Measurements from ENCODE around the gene DDX5. TPM values are rescaled to one million over a fixed set of nuclear protein-coding genes. Genes with fewer than 3 reads are reported as not detected.

The DDX5 gene
- total RNA-seq, 2 donors from 2014 or later: 889 to 3,042 TPM

DNA sequence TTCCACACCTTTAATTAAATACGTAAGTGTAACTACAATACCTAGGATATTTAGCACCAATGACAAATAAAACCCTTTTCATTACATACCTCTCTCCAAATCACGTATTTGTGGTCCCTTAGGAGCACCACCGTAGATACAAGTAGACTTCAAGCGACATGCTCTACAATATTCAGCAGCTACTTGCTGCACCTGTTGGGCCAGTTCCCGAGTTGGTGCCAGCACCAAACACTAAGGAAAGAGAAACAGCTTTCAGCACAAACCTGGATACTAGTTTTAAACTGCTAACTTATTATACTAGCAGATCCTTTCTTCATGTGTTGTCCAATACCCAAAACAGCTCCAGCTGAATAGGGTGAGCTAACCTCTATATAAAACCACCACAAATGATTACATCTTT, 2.7 kb downstream of the DDX5 start:
- ATAC-seq (ENCODE audit: insufficient number of reproducible peaks, low FRiP score, low read depth) (no peak), DNase-seq (ENCODE audit: low spot score) (no peak)
- no peaks in the 10 kb centered on the region for H3K27me3 ChIP-seq (replicated peaks; ENCODE audit: insufficient read depth)
- H3K9me3 ChIP-seq: no peaks in the 10 kb centered on the region
- peaks cover 56% of the 10 kb centered on the region for H3K36me3 ChIP-seq
- H3K4me3 ChIP-seq: peak overlapping the region; percentile 91
- TF ChIP-seq, protein P1, sequence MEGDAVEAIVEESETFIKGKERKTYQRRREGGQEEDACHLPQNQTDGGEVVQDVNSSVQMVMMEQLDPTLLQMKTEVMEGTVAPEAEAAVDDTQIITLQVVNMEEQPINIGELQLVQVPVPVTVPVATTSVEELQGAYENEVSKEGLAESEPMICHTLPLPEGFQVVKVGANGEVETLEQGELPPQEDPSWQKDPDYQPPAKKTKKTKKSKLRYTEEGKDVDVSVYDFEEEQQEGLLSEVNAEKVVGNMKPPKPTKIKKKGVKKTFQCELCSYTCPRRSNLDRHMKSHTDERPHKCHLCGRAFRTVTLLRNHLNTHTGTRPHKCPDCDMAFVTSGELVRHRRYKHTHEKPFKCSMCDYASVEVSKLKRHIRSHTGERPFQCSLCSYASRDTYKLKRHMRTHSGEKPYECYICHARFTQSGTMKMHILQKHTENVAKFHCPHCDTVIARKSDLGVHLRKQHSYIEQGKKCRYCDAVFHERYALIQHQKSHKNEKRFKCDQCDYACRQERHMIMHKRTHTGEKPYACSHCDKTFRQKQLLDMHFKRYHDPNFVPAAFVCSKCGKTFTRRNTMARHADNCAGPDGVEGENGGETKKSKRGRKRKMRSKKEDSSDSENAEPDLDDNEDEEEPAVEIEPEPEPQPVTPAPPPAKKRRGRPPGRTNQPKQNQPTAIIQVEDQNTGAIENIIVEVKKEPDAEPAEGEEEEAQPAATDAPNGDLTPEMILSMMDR (IDR thresholded peaks at IDR 0.05): no peak
- peaks cover 36 to 63% of the 10 kb centered on the region in 2 donors for H3K4me1 ChIP-seq (ENCODE audit: control insufficient read depth in 1 of 2, low read depth in 2 of 2)
- peak overlapping the region in 1 of 2 donors; percentile 100 for H3K27ac ChIP-seq

DNA sequence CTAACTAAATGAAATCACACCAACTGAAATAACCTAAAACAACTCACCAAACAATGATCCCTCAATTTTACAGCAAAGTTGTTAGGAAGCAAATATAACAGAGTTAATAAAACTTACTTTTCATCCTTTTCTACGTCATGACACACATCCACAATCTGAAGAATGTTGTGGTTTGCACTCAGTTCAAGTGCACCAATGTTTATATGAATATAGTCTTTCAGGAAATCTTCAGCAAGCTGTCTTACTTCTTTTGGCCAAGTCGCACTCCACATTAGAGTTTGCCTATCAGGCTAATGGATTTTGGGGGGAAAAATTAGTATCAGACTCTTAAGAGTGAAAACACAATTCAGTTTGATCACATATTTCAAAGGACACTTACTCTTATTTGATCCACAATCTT, 3.3 kb downstream of the DDX5 start:
- no peak overlapping the region for H3K27ac ChIP-seq
- DNase-seq (ENCODE audit: low spot score) (no peak), ATAC-seq (ENCODE audit: insufficient number of reproducible peaks, low FRiP score, low read depth) (no peak)
- no peak overlapping the region for H3K4me3 ChIP-seq
- H3K36me3 ChIP-seq: peaks cover 56% of the 10 kb centered on the region
- H3K4me1 ChIP-seq (ENCODE audit: control insufficient read depth in 1 of 2, low read depth in 2 of 2): peaks cover 31 to 58% of the 10 kb centered on the region in 2 donors
- no peaks in the 10 kb centered on the region for H3K9me3 ChIP-seq
- TF ChIP-seq, protein P1 (IDR thresholded peaks at IDR 0.05): no peak
- H3K27me3 ChIP-seq (replicated peaks; ENCODE audit: insufficient read depth): no peaks in the 10 kb centered on the region

DNA sequence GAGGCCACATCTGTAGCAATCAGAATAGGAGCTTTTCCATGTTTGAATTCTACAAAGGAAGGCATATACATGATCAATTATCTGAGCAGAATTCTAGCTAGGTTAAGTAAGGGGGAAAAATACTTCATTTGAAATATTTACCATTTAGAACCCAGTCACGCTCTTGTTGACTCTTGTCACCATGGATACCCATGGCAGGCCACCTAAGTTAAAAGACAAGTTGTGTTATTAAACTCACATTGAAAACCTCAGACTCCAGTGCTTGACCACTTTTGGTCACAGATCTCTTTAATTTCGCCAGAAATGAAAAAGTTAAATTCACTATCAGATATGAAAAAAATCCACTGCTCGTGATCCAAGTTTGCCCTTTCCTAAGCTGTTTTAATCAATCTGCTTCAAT, 4.1 kb downstream of the DDX5 start:
- Histone ChIP-seq H3K27me3 (replicated peaks; ENCODE audit: insufficient read depth) (no peaks in the 10 kb centered on the region), H3K4me1 (ENCODE audit: control insufficient read depth in 1 of 2, low read depth in 2 of 2) (peaks cover 34 to 62% of the 10 kb centered on the region in 2 donors), H3K27ac (no peak overlapping the region), H3K36me3 (peaks cover 56% of the 10 kb centered on the region), H3K9me3 (no peaks in the 10 kb centered on the region), H3K4me3 (no peak overlapping the region)
- TF ChIP-seq, protein P1 (IDR thresholded peaks at IDR 0.05): no peak
- DNase-seq (ENCODE audit: low spot score) (no peak), ATAC-seq (ENCODE audit: insufficient number of reproducible peaks, low FRiP score, low read depth) (no peak)

DNA sequence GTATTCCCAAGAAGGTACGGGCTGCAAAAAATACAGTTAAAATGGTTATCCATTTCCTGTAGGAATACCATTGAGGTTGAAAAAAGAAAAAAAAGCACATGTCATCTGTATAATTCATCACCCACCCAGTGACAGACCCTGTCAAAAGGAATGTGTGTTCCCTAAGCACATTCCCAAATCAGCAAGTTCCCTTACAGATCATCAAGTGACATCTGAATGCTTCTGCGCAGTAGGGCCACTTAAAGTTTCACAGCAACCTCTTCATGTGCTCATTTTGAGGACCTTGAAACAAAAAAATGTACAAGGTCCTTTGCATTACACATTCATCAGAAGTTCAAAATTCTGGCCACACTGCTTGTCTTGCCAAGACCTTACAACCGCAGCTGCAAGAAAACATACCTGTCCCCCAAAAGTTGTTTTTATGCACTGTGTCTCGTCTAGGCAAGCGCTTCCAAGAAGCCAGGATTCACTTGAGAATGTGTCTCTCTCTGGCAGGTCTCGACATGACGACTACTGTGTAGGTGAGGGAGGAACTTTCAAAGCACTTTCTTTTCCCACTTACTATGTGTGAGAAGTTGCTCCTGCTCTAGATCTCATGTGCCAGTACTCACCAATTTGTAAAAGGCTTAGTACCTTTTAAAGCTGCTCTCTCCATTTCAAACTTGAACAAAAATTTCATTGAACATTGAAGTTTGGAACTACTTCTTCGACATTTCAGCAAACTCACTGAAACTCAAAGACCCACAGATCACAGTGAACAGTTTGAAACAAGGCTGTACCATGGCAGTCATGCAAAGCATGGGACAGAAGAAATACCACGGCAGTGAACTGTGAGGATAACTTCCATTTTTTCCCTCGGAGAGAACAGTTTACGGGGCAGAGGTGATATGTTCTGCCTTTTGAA, 5.0 kb downstream of the DDX5 start:
- DNase-seq (ENCODE audit: low spot score): no peak
- Histone ChIP-seq H3K4me1 (ENCODE audit: control insufficient read depth in 1 of 2, low read depth in 2 of 2) (peaks cover 34 to 65% of the 10 kb centered on the region in 2 donors), H3K9me3 (no peaks in the 10 kb centered on the region), H3K27me3 (replicated peaks; ENCODE audit: insufficient read depth) (no peaks in the 10 kb centered on the region), H3K4me3 (no peak overlapping the region), H3K27ac (no peak overlapping the region), H3K36me3 (peaks cover 56% of the 10 kb centered on the region)
- TF ChIP-seq, protein P1 (IDR thresholded peaks at IDR 0.05): no peak
- no peak for ATAC-seq (ENCODE audit: insufficient number of reproducible peaks, low FRiP score, low read depth)

DNA sequence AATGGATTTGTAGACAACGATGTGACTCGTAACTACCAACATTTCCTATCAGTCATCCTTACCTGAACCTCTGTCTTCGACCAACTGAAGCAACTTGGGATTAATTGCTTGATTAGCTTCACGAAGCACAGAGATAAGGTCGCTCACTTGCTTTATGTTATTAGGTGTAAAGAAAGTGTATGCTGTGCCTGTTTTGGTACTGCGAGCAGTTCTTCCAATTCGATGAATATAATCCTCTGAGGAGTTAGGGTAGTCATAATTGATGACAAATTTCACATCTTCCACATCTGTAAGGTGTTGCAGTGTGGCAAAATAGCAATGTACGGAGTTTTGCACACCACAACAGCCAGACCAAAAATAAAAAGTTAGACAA, 5.6 kb downstream of the DDX5 start:
- TF ChIP-seq, protein P1 (IDR thresholded peaks at IDR 0.05): no peak
- ATAC-seq (ENCODE audit: insufficient number of reproducible peaks, low FRiP score, low read depth) (no peak), DNase-seq (ENCODE audit: low spot score) (no peak)
- H3K36me3 ChIP-seq: peaks cover 56% of the 10 kb centered on the region
- H3K4me3 ChIP-seq: no peak overlapping the region
- H3K27ac ChIP-seq: no peak overlapping the region
- H3K9me3 ChIP-seq: no peaks in the 10 kb centered on the region
- peaks cover 40 to 72% of the 10 kb centered on the region in 2 donors for H3K4me1 ChIP-seq (ENCODE audit: control insufficient read depth in 1 of 2, low read depth in 2 of 2)
- no peaks in the 10 kb centered on the region for H3K27me3 ChIP-seq (replicated peaks; ENCODE audit: insufficient read depth)

Measured in thoracic aorta (tissue), 2 donors.